ENCODE data around the gene DHPS. TPM values are rescaled to one million over a fixed set of nuclear protein-coding genes. Genes with fewer than 3 reads are reported as not detected.

Gene DHPS
- total and polyA plus RNA-seq, 2 donors (not counting 3 experiments of a cell fraction or from before 2014, with no cell fraction given): 68.4 to 90.1 TPM

- TF ChIP-seq MAX (IDR thresholded peaks at IDR 0.05; ENCODE audit: insufficient read depth, insufficient read length) (no peak), FOS (IDR thresholded peaks at IDR 0.05; ENCODE audit: borderline replicate concordance, insufficient read depth, low read length) (no peak), POLR2AphosphoS5 (IDR thresholded peaks at IDR 0.05; ENCODE audit: insufficient read depth, low read depth, low read length) (no peak), CTCF (IDR thresholded peaks at IDR 0.05; ENCODE audit: extremely low read depth in 1 of 2, insufficient read depth in 1 of 2, low read depth in 1 of 2, low read length in 2 of 2) (no peak), JUN (IDR thresholded peaks at IDR 0.05; ENCODE audit: borderline replicate concordance, insufficient read depth, insufficient read length, low read depth) (no peak), EZH2 (IDR thresholded peaks at IDR 0.05; ENCODE audit: borderline replicate concordance, low read depth, low read length, severe bottlenecking) (no peak), POLR2A (IDR thresholded peaks at IDR 0.05; ENCODE audit: low read depth, low read length) (no peak), GATA2 (IDR thresholded peaks at IDR 0.05; ENCODE audit: insufficient read depth, insufficient read length, low read depth, low read length) (no peak), MYC (IDR thresholded peaks at IDR 0.05; ENCODE audit: low read depth, low read length) (no peak)
- Histone ChIP-seq H3K4me1 (ENCODE audit: control insufficient read depth, extremely low read depth, insufficient read depth, low read length) (peaks cover 10% of the 10 kb centered on the region), H3K27me3 (ENCODE audit: control insufficient read depth in 2 of 2, insufficient read depth in 2 of 2, low read length in 2 of 2) (no peaks in the 10 kb centered on the region), H4K20me1 (replicated peaks; ENCODE audit: control insufficient read depth, extremely low read depth, insufficient read depth, low read length) (no peaks in the 10 kb centered on the region), H3K9me3 (replicated peaks; ENCODE audit: control insufficient read depth, insufficient read depth, low read length) (no peaks in the 10 kb centered on the region), H2AFZ (ENCODE audit: low read depth, low read length) (no peak overlapping the region), H3K4me2 (ENCODE audit: insufficient read depth, low read length) (peak overlapping the region; percentile 90), H3K36me3 (ENCODE audit: control insufficient read depth in 2 of 2, extremely low read depth in 1 of 2, insufficient read depth in 2 of 2, low read length in 2 of 2) (peaks cover 3 to 11% of the 10 kb centered on the region in 2 experiments), H3K9ac (replicated peaks; ENCODE audit: extremely low read depth, insufficient read depth, low read length) (peak overlapping the region; percentile 78), H3K79me2 (ENCODE audit: control insufficient read depth, insufficient read depth, low read length) (peaks cover 50% of the 10 kb centered on the region), H3K4me3 (replicated peaks in 1 of 3; ENCODE audit: insufficient read depth in 1 of 3, low read depth in 1 of 3, low read length in 3 of 3) (peak overlapping the region; percentile 62 to 88 (median 62)), H3K27ac (ENCODE audit: insufficient read depth, low read depth, low read length) (peak overlapping the region; percentile 57), H3K9me1 (replicated peaks; ENCODE audit: control insufficient read depth, extremely low read depth, insufficient read depth, low read length) (no peaks in the 10 kb centered on the region)
- CTCF ChIA-PET: interaction anchor here (0.9 to 4.5 kb wide), 7 partner anchors 10 to 124 kb away, joined by 3 to 38 read pairs (median 6); no protein-coding TSS in a partner anchor
- DNase-seq (ENCODE audit: low read depth, low spot score) (no peak), FAIRE-seq (no peak)
- TSS peak; percentile 61 for BruUV-seq (replicated peaks)
- POLR2A ChIA-PET: interaction anchor here (0.6 to 3.2 kb wide), 4 partner anchors 11 to 1799 kb away, joined by 3 to 14 read pairs (median 4); partner anchors contain the start of genes GET3, JUNB and TRIR
- intact Hi-C loops (cut with micrococcal nuclease): loop anchor here (2.0 to 5.0 kb wide), 2 partner anchors 33 to 374 kb away; no protein-coding TSS in a partner anchor
- dilution Hi-C loops (cut with MboI; ENCODE audit: extremely low pct_ligation_motif_present, low sequenced_read_pairs): no loop called here
Observed at GRCh38 chr19:12723381-12723640, 41.6 kb upstream of the DHPS start.
